Placental epithelial cell (primary cell): ENCODE results near the gene TATDN3. TPM values are rescaled to one million over a fixed set of nuclear protein-coding genes. Genes with fewer than 3 reads are reported as not detected.

Experiments
- small RNA-seq: library from RNA; depleted of rRNA; stranded (forward); fragments of <200 nt; gene quantifications from one replicate; pipeline ENCODE3, GENCODE V24; 2012
- total RNA-seq: library from RNA; depleted of rRNA; stranded (reverse); fragments of >200 nt; gene quantifications from 2 replicates; pipeline ENCODE4 v1.2.3, GENCODE V29; 2012

The TATDN3 gene
- 6.0 and 8.2 TPM in 2 replicates for total RNA-seq

GRCh38 chr1:212791676-212792395 is at the start of gene TATDN3, which contains the start of gene NSL1:
TATDN3 (plus strand) TSS chr1:212791894; CDS start chr1:212791922, 28 bp downstream.
NSL1 (minus strand) TSS chr1:212791777; CDS start chr1:212791763, 14 bp downstream.

GRCh38 chr1:212847549-212847948 is 55.9 kb downstream of the TATDN3 start, which contains the start of gene SPATA45:
SPATA45 (minus strand) TSS chr1:212847649; CDS start chr1:212836149, 11,500 bp downstream.

GRCh38 chr1:212857992-212858460 is 66.3 kb downstream of the TATDN3 start, which contains the start of gene FLVCR1:
FLVCR1 (plus strand) TSS chr1:212858275; CDS start chr1:212858453, 178 bp downstream.

Small RNA genes lying within 50 kb of the gene (small RNA-seq; reads per million reads assigned to genes)
- gene AC104333.1, result not detected
- gene AC104333.2, result not detected

Other genes starting within 250 kb of the TATDN3 start
- gene ATF3, start 183.1 kb upstream of the TATDN3 start, total RNA-seq, result 10.1 and 13.3 TPM in 2 replicates
- 0.54 and 0.79 TPM in 2 replicates for gene BATF3, start 92.1 kb upstream of the TATDN3 start, total RNA-seq
- gene NSL1, start 117 bp upstream of the TATDN3 start, total RNA-seq, result 29.1 and 29.9 TPM in 2 replicates
- gene SPATA45, start 55.8 kb downstream of the TATDN3 start, total RNA-seq, result not detected in 2 replicates
- 6.2 and 9.0 TPM in 2 replicates for gene FLVCR1, start 66.4 kb downstream of the TATDN3 start, total RNA-seq
- 0.22 and 1.6 TPM in 2 replicates for gene VASH2, start 158.6 kb downstream of the TATDN3 start, total RNA-seq
- gene ANGEL2, start 224.0 kb downstream of the TATDN3 start, total RNA-seq, result 37.3 and 42.4 TPM in 2 replicates